RCC 7860 (cell line): ENCODE data around the gene SHISAL1.
"Not testable (repeated sequence)": the region's sequence is repeated elsewhere in the genome, so short reads cannot be mapped to it uniquely, and the experiment has no call there.

Experiments
- DNase-seq: peaks from one replicate; pipeline ENCODE4 v3.0.0-alpha.2; 2015; ENCODE audit warnings: low spot score
- FAIRE-seq: peaks from 2 replicates; lab custom pipeline; 2012; peaks lifted over from hg19 to GRCh38; lab: Jason Lieb, UNC

Gene SHISAL1

DNA sequence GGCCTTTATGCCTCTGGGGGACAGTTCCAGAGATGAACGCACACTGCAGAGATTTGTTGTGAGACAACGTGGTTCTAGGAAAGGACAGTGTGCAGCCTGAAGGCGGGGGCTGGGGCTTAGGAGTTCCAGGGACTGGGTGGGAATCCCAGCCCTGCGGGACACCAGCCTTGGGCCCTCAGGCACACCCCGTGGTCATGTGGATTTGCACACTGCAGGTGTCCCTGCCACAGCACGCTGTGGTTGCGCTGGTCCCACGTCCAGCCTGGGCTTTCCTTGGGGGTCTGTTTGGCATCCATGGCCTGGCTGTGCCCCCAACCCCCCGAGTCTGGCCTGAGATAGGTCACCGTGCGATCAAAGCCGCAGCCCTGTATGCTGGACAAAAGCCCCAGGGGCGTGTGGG is 7.3 kb downstream of the SHISAL1 start:
- no peak for FAIRE-seq
- no peak for DNase-seq

DNA sequence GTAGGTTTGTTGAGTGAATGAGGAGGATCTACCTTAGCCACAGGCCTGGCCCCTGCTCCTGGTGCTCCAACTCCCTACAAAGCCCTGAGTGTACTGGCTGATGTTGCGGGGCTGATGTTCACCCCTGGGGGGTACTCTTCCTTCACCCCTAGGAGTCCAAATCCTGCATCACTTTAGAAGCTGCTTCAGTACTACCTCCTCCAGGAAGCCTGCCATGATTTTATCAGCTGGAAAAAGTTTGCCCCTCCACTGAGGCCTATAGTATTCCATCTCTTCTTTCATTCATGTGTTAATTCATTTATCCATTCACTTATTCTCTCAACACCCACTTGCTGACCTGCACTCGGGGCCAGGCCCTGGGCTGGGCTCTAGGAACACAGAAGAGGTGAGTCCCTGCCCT is 7.8 kb downstream of the SHISAL1 start:
- no peak for FAIRE-seq
- no peak for DNase-seq

DNA sequence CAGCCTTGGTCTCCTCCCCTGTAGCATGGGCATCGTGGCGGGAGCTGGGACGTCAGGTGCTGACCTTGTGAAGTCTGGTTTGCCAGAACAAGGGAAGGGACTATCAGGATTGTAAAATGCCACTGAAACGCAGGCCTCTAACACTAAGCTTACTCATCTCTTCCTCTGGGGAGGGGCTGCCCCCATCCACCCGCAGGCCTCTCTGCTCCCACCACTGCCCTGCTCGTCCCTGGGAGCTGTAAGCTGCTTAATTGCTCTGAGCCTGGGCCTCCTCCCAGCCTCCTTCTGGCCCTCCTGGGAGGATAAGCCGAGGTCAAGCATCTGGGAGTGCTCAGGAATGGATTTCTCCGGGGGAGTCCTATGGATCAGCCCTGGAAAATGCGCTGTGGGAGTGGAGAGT is 8.4 kb downstream of the SHISAL1 start:
- FAIRE-seq (no peak), DNase-seq (peak; percentile 45)

DNA sequence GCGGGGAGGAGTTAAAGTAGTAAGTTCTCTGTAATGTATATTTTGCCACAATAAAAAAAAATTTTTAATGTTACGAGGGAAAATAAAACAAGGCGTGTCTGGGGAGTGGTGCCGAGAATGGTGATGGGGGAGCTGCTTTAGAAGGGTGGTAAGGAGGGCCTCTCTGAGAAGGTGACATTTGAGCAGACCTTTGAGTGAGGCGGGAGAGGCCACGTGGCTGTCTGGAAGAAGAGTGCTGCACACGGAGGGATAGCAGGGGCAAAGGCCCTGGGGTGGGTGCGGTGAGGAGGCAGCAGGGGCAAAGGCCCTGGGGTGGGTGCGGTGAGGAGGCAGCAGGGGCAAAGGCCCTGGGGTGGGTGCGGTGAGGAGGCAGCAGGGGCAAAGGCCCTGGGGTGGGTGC is 10.4 kb downstream of the SHISAL1 start:
- FAIRE-seq, DNase-seq: not testable (repeated sequence)

DNA sequence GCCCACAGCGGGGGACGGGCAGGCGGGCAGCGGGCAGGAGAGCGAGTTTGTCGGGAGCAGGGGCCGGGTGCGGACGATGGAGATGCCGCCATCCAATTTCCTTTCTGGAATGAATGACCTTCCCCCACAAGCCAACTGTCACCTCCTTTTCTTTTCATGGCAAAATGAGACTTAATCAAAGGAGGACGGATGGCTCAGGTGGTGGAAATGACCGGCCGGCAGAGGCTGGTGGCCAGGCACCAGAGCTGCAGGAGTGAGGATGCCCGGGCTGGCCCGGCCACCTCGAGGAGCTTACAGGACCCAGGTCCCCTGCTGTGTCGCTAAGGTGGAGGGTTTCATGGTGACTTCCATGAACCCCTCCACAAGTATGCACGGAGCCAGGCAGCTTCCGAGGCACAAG is 11.7 kb downstream of the SHISAL1 start:
- FAIRE-seq (no peak), DNase-seq (no peak)

DNA sequence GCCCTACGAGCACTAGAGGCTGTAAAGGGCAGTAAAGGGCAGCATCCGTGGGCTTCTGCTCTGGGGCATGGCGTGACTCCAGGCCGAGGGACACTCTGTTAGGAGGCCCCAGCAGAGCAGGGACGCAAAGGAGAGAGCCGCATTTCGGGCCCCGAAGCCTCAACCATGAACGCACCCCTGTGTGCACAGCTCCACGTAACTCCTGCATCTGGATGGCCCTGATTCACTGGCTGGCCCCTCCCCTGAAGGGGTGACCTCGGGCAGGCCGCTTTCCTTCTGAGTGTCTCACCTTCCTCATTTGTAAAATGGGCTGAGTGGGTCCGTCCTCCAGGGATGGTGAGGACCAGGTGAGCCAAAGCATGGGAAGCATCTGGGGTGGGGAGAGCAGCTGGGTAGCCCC is 13.6 kb downstream of the SHISAL1 start:
- FAIRE-seq (no peak), DNase-seq (no peak)

DNA sequence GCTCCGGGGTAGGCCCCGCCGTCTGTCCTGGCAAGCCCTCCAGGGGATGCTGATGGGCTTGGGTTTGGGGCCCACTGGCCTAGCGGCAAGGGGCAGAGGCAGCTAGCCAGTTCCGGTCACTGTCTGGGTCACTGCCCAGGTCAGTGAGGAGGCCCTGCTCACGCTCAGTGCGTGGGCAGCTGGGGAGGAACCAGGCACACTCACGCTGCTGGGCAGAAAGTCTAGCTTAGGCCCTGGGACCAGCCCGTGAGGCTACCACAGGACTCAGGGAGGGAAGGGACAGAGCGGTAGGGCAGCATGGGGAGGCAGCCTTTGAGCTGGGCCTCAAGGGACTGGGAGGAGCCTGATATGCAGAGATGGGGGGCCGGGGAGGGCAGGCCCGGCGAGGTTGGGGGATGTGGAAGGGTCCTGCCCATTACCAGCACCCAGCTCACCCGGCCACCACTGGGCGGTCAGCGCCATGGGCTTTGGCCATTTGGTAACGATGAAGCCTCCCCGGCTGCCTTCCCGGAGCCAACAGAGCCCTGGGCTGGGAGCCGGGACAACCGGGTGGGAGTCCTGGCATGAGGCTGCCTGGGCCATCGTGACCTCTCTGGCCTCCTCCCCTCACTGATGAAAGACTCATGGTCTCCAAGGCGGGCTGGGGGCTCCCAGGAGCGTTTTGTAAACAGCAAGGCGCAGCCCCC is 14.2 kb downstream of the SHISAL1 start:
- FAIRE-seq: no peak
- DNase-seq: peak; percentile 8

DNA sequence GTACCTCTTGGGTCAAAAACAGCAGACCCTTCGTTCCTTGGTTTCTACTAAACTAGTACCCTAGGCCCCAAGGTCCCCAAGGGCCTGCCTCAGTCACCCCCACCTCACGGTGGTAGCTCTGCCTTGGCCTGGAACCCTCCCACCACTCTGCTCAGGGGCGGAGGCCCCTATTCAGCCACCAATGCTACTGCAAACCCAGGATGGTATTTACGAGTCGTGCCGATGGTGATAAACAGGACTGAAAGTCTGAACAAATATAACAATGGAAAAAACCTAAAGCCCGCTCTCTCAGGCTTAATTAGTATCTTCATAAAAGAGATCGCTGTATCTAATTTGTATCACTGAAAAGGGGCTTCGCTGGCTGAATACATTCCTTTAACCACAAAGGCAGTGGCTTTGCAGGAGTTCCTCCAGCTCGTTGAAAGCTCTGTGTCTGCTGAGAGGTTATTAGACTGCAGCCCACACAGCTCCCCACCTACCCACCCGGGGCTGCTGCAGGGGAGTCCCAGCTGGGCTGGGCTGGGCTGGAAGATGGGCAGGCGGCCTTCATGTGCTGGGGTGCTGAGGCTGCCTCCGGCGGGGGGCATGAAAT is 15.2 kb downstream of the SHISAL1 start:
- DNase-seq (no peak), FAIRE-seq (no peak)

DNA sequence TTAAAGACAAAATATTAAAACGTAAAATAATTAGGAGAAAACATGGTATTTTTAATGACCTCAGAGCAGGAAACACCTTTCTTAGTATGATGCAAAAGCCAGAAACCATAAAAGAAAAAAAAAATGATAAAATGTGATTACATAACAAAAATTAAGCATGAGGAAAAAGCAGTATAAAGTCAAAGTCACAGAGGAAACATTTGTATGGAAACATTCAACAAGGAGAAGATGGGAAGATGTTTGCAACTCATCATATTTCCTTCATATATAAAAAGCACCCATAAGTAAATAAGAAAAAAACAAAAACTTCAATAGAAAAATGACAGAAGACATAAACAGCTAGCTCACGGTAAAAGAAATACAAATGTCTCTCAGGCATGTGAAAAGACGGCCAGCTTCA is 17.3 kb downstream of the SHISAL1 start:
- DNase-seq: no peak
- no peak for FAIRE-seq

DNA sequence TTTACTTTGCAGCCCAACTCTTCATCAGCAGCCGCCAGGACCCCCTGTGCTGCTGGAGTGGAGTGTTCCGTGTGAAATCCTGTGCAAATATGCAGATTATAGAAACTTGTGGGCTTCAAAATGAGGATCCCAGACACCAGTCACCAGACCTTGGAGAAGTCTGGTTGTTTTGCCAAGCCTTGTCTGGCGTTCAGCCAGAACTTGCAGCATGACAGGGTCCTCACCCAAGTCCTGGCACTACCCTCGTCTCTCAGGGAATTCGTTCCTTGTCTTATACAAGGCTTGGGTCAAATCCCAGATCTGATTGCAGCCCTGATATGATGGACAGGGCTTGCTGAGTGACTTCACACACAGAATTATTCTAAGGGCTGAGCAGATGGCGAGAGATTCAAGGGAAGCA is 18.9 kb downstream of the SHISAL1 start:
- DNase-seq (no peak), FAIRE-seq (no peak)

DNA sequence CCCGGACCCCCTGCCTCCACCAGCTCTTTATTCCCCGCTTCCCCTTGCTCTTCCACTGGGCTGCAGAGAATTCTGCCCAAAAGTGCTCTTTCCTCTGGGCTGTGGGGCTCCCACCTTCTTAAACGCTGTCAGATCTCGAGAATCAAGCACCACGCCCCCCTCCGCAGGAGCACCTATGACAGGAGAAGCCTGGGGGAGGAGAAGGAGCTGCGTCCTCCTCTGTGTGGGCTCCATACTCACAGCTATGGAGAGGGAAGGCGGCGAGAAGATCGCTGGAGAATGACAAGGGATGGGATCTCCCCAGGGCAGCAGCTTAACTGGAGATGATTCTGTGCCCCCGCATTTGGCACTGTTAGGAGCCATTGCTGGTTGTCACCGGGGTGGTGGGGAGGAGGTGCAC is 19.7 kb downstream of the SHISAL1 start:
- DNase-seq: no peak
- FAIRE-seq: no peak

DNA sequence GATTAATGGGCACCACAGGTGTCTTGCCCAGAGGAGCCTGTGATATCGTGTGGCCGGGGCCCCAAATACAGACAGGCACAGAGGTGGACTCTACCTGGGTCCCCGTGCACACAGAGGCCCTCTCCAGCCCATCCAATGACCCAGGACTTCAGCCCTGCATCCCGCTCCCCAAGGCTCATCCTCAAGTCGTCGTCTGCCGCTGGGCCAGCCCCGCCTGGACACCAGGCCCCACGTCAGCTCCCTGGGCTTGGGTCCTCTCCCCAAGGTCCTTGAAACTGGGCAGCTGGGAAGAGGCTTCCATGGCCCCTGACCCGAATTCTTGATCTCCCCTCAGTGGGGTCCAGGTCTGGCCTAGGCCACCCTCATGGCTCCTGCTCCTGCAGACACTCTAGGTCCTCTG is 20.2 kb downstream of the SHISAL1 start:
- no peak for DNase-seq
- no peak for FAIRE-seq

DNA sequence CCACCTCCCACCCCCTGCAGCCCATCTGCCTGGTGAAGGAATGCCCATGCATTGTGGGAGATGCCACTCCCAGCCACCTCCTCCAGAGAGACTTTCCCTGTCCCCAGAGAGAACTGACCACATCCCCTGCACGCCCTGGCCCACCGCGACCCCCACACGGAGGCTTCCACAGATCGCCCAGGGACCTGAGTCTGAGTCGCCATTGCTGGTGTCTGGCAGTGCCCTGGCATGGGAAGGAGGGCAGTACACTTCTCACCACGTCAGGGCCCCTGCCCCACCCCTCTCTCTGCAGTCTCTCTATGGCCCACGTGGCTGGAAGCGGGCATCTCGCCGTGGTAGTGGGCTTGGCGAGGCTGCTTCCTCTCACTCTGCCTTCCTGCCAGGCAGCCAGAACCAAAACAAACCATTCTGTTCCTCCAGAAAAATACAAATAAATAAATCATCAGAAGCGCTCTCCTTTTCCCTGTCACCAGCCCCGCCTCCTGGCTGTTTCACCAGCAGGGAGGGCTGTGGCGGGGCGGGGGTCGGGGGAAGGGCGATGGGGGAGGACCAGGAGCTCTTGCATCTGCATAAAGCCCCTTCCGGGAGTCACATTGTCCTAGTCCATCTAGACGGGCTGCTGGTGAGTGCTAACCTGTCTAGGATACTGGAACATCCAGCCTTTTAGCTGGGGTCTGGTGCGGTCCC is 20.9 kb downstream of the SHISAL1 start:
- FAIRE-seq (no peak), DNase-seq (no peak)

DNA sequence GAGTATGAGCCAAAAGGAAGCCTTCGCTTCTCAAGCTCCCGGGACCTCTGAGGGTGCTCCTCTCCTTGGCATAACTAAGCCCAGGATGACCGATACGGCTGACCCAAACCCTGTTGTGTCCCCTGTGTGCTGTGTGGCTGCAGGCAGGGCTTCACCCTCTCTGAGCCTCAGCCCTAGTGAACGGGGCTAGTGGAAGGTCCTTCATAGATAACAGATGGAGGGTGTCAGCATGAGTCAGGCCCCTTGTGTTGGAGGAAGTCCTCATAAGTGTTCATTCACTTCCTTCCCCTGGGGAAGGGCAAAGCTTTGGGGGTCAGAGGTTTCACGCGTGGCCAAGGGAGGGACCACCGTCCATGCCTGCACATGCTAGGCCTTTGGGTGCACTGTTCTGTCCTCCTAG is 21.5 kb downstream of the SHISAL1 start:
- no peak for DNase-seq
- no peak for FAIRE-seq

DNA sequence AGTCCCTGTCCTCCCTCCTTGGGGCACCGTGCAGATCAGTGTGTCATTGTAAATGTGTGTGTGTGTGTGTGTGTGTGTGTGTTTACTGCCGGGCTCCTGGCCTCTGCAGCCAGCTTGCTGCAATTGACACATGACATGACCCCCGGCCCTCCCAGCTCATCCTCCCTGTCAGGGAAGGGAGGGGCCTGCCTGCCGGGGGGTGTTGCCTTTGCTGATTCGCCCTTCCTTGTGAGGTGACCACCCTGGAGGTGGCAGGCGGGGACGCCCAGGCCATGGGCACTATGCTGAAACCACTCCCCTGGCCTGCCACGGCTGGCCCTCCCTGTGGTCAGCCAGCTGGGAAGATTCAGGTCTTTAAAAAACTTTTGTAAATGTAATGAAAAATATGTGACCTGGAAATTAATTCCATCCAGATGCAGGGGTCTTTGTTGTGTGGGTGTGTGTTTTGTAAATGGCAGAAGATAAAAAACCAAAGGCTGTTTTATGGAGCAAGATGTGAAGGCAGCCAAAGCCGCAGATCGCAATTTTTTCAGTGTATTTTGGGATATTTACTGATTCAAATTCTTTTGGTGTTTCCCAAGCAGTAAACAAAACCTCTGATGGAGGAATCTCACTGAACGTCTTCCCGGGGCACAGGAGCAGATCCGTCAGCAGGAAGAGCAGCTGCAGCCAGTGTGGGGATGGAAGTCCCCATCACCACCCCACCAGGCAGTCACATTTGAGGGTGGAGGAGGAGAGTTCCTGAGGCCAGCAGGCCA is 23.2 kb downstream of the SHISAL1 start:
- DNase-seq (no peak), FAIRE-seq (no peak)

DNA sequence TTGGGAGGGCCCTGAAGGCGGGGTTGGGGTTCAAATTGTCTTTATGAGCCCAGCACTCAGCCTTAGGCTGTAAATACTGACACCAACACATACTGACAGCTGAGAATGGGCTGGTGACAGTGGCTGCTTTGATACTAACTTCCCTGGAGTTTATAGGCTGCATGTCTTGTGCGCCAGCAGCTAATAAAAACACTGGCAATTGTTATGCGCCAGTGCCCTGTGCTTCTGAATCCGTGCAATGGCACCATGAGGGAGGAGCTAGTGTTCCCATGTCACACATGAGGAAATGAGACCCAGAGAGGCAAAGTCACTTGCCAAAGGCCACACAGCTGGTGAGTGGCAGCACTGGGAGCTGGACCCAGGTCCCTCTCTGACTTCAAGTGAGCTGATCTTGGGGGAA is 23.8 kb downstream of the SHISAL1 start:
- FAIRE-seq (no peak), DNase-seq (no peak)

DNA sequence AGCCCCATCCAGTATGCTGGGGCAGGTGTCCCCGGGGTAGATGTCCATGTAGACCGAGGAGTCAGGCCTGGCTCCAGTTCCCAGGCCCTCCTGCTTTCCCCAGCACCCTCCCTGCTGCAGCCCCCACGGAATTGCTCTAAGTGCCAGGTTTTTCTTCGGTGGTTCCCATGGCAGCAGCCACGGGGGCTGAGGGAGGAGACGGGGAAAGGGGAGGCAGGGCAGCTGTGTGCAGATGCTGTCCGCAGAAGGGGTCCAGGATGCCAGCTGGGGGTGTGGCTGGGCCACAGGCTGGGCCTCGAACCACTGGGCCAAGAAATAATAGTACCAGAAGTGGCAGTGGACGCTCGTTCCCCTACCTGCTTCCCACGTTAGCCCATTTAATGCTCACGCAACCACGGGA is 25.0 kb downstream of the SHISAL1 start:
- no peak for DNase-seq
- no peak for FAIRE-seq

DNA sequence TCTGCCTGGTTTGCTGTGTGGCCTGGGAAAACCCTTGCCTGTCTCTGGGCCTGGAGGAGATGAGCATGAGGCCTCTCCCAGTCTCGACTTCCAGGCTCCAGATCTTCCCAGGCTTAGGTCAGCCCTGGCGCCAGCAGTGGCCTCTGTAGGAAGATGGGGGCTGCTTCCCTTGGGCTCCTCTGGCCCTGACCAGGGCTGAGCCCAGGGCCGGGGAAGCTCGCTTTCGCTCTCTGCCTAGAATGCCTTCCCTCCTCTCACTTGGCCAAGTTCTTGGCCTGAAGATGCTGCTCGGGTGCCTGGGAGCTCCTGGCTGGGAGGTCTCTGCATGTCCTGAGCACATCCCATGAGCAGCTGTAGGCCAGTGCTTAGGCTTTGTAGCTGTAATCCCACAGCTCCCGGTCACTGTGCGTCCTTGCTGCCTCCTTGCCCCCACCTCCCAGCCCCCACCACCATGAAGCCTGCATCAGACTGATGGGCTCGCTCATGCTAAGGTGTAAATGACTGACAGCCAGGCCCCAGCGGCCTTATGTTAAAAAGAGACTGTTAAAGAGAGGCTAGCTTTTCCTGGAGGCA is 25.5 kb downstream of the SHISAL1 start:
- no peak for FAIRE-seq
- no peak for DNase-seq

DNA sequence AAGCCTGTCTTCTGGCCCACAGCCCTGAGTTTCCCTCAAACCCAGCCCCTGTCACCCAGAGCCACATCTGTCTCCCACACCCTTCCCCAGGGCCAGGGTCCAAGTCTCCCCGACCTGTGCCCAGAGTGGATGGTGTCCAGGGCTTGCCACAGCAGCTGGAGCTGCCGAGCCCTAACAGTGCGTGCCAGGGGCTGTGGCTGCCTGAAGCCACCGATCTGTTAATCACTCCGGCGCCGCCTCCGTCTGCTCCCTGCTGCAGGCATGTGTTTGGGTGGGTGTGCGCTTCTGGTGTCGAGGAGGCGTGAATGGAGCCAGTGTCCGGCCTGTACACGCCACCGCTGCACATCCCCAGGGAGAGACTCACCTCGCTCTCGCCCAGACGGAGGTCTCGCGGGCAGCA is 26.1 kb downstream of the SHISAL1 start:
- no peak for FAIRE-seq

DNA sequence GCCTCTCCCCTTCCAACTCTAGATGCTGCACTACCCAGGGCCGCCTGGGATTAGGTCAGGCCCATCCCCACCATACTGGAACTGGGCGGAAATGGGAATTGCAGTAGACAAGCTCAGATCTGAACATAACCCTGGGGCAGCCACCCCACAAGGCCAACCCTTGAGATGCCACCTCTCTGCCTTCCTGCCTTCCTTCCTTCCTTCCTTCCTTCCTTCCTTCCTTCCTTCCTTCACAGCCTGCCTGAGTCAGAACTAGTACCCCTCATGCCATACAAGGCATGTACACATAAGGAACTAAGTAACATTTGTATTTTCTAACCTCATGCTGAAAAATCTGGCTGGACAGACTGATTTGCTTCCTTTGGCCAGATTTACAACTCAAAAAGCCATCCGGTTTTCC is 28.0 kb downstream of the SHISAL1 start:
- no peak for DNase-seq

More for the DNA sequence above, 26.1 kb downstream of the SHISAL1 start:
- DNase-seq: no peak

More for the DNA sequence above, 28.0 kb downstream of the SHISAL1 start:
- no peak for FAIRE-seq
